GM20431 (cell line): ENCODE data around the gene YWHAQ.
"Not testable (repeated sequence)": the region's sequence is repeated elsewhere in the genome, so short reads cannot be mapped to it uniquely, and the experiment has no call there.

Experiments
- in situ Hi-C: fragments of 300-500 bp; cut with MseI, MboI; formaldehyde crosslinking; loops from one replicate; pipeline ENCODE4 v1.15.0; 2020; ENCODE audit warnings: low sequenced_read_pairs; ENCODE audit not compliant: unreplicated experiment

Gene YWHAQ

GRCh38 chr2:9556121-9556743, 74.6 kb downstream of the YWHAQ start:
- in situ Hi-C loops, result no loop called here

DNA sequence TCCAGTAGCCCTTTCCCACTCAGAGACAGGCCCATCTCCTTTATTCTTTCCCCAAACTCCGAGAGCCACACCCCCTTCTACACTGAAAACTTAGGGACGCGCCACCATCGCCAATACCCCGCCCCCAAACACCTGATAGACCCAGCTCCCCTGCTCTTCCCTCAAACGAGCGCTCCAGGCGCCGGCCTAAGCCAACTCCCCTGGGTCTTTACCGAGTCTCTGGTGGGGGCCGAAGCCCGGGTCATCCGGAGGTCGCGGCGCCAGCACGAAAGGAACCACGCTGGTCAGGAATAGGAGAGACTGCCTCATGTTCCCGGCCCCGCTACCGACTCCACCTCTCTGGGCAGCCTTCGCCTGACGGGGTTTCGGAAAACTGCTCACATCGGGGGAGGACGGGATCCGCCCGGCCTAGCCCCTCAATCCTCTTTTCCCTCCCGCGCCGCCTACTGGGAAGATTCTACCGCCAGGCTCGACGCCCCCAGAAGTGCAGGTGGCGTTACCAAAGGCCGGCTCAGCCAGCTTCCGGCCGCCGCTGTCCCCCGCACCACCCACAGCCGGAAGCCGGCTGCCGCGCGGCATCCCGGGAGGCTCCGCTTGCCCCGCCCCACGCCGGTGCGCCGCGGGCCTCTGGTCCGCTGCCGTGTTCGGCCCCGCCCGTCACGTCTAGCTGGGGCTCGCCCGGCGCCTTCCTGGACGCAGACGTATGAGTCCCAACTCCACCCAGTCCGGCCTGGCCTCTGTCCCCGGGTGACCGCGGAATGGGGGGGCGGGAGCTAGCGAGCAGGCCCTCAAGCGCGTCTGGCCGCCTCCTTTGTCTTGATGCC, 75.3 kb downstream of the YWHAQ start, which contains the start of gene ADAM17:
Gene ADAM17 (minus strand): TSS at position 534 of the 824 bp plus-strand sequence. CDS start 225 bp downstream, at position 309.
- in situ Hi-C loops, result no loop called here

- in situ Hi-C loops, result no loop called here
These were observed 75.9 kb downstream of the YWHAQ start for GRCh38 chr2:9554921-9555296.

DNA sequence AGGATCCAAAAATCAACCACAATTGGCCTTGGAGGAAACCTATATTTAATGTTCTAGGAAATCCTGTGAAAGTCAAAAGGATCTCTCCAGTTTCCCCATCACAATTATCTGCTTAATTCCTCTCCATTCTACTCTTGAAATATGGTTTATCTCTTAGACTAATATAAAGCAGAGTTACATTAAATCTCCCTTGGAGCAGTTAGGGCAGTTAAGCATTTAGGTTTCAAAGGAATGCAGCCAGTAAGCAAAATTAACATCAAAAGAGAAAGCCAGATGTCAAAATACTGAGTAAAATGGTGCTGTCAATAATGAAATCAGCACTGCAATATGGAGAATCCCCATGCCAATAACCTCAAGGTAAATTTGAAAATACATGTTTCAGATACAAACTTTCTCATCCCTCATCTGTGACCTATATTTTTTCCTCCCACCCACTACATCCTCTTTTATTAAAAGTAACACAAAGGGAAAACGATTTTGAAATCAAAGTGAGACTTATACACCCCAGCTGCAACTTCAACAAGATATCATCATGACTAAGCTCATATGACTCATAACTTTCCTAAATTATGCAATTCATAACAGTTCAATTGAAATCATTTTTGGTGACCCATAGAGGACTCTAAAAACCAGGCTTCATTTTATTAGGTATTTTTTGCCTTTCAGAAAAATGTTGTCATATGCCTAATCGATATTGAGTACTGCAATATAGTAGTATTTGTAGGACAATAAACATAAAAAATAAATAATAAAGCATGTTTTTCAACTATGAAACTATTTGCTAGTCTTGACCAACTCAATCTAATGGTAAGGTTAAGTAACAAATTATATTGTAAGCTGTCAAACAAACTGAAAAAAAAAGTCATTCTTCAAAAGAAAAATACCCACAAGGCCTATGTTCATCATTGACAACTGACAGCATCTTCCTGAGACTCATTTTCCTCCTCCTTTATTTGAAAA, 78.3 kb downstream of the YWHAQ start:
- in situ Hi-C loops, result no loop called here

DNA sequence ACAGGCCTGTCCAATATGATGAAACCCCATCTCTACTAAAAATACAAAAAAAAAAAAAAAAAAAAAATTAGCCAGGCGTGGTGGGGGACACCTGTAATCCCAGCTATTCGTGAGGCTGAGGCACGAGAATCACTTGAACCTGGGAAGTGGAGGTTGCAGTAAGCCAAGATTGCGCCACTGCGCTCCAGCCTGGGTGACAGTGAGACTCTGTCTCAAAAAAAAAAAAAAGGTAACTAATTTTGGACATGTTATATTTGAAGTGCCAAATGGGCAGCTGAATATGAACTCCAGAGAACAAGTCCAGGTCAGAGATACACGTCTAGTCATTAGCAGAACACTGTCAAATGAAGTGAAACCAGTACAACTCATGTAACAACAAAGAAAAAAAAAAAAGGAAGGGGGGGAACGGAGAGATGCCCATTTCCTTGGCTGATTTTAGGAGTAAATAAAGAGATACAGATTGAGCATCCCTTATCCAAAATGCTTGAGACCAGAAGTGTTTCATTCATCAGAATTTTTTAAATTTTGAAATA, 79.9 kb downstream of the YWHAQ start:
- in situ Hi-C loops, result not testable (repeated sequence)

- in situ Hi-C loops, result no loop called here
These were observed 81.4 kb downstream of the YWHAQ start for GRCh38 chr2:9549420-9549819.

- in situ Hi-C loops, result no loop called here
These were observed 82.3 kb downstream of the YWHAQ start for GRCh38 chr2:9548506-9548905.

DNA sequence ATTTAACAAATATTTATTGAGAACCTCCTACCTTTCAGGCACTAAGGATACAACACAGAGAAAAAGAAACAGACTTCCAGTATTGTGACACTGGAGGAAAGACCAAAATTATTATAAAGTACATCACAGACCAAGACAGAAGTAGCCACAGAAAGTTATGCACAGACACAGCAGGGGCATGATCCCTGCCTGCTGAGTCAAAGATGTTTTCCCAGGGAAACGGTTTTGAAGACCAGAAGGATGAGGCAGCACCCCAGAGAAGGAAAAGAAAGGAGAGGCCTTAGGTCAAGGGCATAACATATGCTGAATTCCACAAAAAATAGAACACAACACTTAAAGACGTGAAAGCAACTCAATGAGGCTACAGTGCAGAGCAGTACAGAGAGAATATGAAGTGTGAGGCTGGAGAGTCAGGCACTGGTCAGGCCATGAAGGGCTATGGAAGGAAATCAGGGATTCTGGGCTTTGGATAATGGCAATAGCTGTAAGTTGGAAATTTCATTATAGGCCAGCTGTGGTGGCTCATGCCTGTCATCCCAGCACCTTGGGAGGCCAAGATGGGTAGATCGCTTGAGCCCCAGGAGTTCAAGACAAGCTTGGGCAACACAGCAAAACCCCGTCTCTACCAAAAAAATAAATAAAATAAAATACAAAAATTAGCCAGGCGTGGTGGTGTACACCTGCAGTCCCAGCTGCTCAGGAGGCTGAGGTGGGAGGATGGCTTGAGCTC, 83.4 kb downstream of the YWHAQ start:
- in situ Hi-C loops, result no loop called here

DNA sequence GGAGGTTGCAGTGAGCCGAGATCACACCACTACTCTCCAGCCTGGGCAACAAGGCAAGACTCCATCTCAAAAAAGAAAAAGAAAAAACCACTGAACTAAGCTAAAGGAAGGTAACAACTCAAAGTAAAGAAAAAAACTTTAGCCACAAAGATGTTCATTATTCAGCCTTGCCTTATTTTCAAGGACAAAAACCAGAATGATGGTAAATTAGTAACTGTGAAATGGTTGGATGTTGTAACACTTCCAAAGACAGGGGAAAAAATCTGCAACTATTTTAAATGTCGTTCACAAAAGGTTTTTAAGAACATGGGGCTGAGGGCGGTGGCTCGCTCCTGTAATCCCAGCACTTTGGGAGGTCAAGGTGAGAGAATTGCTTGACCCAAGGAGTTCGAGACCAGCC, 85.3 kb downstream of the YWHAQ start:
- in situ Hi-C loops, result no loop called here

- in situ Hi-C loops, result no loop called here
These were observed 87.2 kb downstream of the YWHAQ start for GRCh38 chr2:9543557-9543956.

- in situ Hi-C loops, result no loop called here
These were observed 91.3 kb downstream of the YWHAQ start for GRCh38 chr2:9539531-9539930.

GRCh38 chr2:9538000-9538507, 92.7 kb downstream of the YWHAQ start:
- in situ Hi-C loops, result no loop called here

GRCh38 chr2:9536504-9536903, 94.3 kb downstream of the YWHAQ start:
- in situ Hi-C loops, result no loop called here

- in situ Hi-C loops, result no loop called here
These were observed 95.6 kb downstream of the YWHAQ start for GRCh38 chr2:9535177-9535576.
